DOHH2 (cell line): ENCODE results near the gene NRM.

Experiments used
- CTCF ChIP-seq: fragments of 200-600 bp; sonication (generic); IDR thresholded peaks from one replicate; pipeline ENCODE4 v1.5.1; 2014; ENCODE audit warnings: antibody characterized with exemption, mild to moderate bottlenecking, low read depth, low read length; ENCODE audit not compliant: poor library complexity, severe bottlenecking
- EZH2phosphoT487 ChIP-seq: fragments of 200-600 bp; sonication (generic); IDR thresholded peaks from 2 replicates; pipeline ENCODE4 v1.6.1; 2017; ENCODE audit warnings: borderline replicate concordance, mild to moderate bottlenecking, antibody characterized with exemption, low read length, moderate library complexity, mixed read lengths

- TF ChIP-seq CTCF (no peak), EZH2phosphoT487 (no peak)
These were observed 5.6 kb upstream of the NRM start for GRCh38 chr6:30696432-30696831.
